GM19397 (cell line): Measurements from ENCODE around the gene RNF32.

Source experiments
- ATAC-seq: cut with Tn5 transposase; IDR thresholded peaks from one replicate; pipeline ENCODE4 v1.9.1; 2021; ENCODE audit warnings: mild to moderate bottlenecking, moderate library complexity; ENCODE audit not compliant: unreplicated experiment

RNF32 gene

DNA sequence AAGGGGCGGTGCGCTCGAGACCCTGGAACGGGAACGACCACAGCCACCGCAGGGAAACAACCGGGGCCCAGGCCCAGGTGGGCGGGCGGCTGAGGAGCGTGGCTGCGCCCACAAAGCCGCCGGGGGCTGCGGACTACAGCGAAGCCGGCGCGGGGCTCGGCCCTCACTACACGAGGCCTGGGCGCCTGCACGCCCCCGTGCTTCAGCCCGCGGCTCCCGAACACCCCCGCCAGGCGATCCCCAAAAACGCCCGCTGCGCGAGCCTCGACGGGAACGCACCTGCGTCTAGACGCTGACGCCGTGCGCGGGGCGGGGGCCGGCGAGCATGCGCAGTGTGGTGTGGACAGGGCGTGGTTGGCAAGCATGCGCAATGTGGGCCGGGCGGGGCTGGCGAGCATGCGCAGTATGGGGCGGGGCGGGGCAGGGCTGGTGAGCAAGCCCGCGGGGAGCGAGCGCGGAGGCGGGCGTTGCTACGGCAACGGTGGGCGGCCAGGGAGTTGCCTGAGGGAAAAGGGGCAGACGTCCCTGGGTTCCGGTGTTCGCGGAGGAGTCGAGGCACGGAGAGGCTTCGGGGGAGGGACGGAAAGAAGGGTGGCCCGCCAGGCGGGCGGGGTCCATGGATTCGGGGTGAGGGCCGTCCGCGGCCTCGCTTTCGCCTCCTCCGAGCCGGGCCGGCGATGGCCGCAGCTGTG is at the start of gene RNF32:
Gene RNF32 (plus strand): TSS at position 518 of the 692 bp plus-strand sequence. CDS start 3,104 bp downstream, outside the sequence.
- peak; percentile 86 for ATAC-seq

DNA sequence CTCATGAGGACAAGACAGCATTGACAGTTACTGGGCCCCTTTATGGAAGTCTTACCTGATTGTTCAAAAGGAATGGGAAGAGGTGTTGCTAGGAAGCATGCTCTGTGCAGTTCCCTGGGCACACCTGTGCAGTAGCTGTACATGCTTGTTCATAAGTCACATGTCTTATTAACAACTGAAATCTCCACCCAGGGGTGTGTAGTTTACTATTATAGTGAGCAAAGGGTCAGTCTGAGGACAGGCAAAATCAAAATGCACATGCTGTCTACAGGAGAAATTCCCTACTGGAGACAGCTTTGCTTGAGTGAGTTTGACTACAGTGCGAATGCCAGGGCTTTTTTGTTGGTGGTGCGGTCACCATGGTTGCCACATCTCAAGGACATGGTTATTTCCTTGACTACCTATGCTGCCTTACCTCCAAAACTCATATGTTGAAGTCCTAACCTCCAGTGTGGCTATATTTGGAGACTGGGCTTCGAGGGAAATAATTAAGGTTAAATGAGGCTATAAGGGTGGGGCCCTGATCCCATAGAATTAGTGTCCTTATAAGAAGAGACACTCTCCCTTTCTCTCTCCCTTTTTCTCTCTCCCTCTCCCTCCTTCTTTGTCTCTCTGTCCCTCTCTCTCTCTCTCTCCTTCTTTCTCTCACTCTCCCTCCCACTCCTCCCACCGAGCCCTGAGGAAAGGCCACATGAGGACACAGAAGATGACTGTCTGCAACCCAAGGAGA is 48.3 kb upstream of the RNF32 start:
- no peak for ATAC-seq

- ATAC-seq = no peak
Observed at GRCh38 chr7:156594283-156595080, 46.1 kb upstream of the RNF32 start.

- no peak for ATAC-seq
Observed at GRCh38 chr7:156600496-156600895, 40.1 kb upstream of the RNF32 start.

GRCh38 chr7:156602283-156602682 is 38.3 kb upstream of the RNF32 start:
- no peak for ATAC-seq

DNA sequence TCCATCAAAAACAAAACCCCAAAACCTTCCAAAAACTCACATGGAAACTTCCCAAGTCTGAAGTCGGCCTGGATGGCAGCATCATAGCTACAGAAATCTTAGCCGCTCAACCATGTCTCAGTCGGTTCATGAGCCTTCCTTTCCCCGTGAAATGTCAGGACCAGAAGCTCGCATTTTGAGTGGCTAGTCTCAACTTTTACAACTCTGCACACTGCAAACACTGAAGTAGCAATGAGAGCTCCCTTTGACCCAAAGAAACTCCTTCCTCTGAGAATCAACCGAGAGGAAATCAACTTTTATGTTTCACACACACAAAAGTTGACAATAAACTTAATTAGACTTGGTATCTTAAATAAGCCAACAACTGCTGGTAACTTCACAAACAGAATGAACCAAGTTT is 37.6 kb upstream of the RNF32 start:
- ATAC-seq = no peak

- no peak for ATAC-seq
Observed at GRCh38 chr7:156603629-156604028, 36.9 kb upstream of the RNF32 start.

- no peak for ATAC-seq
Observed at GRCh38 chr7:156604311-156604710, 36.3 kb upstream of the RNF32 start.

DNA sequence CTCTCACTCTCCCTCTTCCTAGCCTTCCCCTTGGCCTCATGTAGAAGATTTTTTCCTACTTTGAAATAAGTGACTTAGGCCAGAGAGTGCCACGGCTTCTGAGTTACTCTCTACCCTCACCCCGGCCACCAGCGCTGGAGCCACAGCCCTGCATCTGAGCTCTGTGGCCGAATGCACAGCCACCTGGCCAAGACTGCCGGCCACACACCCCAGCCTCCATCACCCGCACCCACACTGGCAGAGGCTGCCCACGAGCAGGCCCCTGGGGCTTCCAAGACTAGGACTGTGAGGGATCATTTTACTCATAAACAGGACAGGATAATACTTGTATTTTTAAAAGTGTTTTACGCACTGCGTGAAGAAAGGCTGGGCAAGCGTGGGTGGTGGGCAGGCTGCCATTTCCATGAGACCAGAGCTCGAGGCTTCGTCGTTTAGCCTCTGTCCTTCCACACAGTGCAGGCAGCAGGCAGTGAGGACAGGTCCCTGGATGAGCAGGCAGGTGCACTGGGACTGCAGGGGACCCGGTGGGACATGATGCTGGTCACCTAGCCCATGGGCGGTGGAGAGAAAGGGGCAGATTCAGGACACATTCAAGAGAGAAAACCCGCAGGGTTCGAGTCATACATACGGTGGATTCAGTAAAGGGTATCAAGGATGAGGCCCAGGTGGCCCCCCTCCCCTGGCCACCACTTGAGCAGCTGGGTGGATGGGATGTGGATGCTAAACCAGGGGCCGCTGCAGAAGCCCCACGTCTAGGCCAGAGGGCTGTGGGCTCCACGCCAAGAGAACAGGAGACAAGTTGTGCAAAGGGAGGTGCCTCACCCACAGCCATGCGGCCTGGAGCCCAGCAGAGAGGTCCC is 35.5 kb upstream of the RNF32 start:
- no peak for ATAC-seq

DNA sequence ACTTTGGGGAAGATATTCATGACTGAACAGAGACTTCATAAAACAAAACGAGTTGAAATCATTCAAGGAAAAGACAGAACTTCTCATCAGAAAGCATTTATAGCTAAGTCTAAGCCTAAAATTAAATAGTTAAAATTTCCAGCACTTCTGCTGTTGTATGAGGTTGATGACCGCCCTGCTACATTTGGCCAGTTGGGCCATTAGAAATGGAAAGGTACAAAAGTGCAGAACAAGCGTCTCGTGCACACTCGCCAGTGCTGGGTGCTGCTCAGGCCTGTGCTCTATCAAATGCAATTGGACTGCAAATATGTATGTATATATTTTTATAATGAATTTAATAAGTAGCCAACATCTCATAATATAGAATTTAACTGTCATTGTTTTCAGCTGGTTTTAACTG is 34.4 kb upstream of the RNF32 start:
- no peak for ATAC-seq

DNA sequence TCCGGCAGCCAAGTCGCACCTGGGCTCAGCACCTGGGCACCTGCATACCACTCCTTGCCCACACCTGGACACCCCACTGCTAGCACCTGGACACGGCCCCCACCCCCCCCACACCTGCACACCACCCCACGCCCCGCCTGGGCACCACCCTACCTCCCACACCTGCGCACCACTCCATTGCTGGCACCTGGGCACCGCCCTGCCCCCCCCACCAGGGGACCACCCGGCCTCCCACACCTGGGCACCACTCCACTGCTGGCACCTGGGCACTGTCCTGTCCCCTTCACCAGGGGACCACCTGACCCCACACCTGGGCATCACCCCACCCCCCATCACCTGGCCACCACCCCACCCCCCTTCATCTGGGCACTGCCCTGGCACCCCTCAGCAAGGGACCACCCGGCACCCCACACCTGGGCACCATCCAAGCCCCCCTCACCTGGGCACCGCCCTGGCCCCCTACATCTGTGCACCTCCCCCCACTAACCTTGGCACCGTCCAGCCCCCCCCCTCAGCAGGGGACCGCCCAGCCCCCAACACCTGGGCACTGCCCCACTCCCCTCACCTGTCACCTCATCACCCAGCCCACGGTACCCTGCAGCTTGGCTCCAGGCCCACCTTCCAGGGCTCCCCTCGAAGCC is 33.8 kb upstream of the RNF32 start:
- ATAC-seq = no peak

DNA sequence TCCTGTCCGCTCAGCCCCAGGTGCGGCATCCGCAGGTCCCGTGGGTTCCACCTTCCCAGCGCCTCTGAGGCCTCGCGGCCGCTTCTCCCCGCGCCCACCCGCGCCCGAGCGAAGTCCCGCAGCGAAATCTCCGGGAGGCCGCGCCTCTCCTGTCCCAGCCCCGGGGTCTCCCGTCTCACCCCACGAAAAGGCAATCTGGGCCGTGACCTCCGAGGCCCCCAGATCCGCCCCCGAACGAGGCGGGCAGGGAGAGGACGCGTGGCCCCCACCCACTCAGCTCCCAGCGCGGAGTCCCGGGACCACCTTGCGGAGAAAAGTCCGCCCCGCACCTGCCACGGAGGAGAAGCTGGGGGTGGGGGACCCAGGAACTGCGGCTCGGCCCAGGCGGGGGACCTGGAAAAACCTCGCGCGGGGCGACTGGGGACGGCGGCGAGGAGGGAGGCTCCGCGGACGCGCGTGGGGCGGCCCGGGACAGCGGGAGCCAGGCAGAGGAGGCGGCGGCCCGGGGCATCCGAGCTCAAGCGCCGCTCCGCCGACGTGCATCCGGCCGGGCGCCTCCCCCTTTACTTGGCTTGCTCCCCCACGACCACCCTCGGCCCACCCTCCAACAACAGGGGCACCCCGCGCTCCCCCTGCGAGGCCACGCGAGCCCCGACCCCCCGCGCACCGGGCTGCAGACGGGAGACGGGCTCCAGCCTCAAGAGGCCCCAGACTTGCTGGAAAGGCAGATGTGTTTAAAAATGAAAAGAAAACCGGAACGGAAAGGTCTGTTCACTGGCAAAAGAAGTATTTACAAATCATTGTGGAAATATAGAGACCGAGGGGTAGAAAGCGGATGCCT is 33.0 kb upstream of the RNF32 start:
- ATAC-seq = no peak

DNA sequence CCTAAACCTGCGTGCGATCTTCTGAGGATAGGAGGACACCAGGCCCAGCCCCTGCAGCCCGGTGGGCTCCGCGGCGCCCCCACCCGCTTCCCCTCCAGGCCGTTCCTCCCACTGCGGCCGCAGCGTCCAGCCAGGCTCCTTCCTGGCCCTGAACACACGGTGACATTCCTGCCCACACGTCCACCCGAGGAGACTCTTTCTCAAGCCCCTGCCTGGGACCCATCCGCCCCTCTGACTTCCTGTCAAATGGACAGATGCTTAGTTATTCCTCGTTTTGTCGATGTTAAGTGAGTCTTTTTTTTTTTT is 32.4 kb upstream of the RNF32 start:
- ATAC-seq = no peak

GRCh38 chr7:156609010-156609877 is 31.3 kb upstream of the RNF32 start:
- ATAC-seq = no peak

DNA sequence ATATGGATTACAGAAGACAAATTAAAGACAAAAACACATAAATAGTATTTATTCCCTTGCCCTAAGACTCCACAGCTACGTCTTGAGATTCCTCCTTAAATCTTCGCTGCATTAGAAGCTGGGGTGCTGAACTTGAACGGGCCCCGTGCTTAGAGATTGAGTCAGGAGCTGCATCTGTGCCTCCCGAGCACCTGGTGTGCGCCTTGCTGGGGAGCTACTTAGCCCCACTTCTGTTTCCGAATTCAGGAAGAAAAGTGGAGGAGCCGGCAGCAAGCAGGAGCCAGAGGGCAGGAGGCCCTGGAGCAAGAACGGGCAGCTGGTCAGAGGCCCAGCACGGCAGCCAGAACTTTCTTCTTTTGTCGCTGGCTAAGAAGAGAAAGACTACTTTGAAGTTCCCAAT is 30.4 kb upstream of the RNF32 start:
- ATAC-seq = no peak

GRCh38 chr7:156610601-156611000 is 30.0 kb upstream of the RNF32 start:
- no peak for ATAC-seq

DNA sequence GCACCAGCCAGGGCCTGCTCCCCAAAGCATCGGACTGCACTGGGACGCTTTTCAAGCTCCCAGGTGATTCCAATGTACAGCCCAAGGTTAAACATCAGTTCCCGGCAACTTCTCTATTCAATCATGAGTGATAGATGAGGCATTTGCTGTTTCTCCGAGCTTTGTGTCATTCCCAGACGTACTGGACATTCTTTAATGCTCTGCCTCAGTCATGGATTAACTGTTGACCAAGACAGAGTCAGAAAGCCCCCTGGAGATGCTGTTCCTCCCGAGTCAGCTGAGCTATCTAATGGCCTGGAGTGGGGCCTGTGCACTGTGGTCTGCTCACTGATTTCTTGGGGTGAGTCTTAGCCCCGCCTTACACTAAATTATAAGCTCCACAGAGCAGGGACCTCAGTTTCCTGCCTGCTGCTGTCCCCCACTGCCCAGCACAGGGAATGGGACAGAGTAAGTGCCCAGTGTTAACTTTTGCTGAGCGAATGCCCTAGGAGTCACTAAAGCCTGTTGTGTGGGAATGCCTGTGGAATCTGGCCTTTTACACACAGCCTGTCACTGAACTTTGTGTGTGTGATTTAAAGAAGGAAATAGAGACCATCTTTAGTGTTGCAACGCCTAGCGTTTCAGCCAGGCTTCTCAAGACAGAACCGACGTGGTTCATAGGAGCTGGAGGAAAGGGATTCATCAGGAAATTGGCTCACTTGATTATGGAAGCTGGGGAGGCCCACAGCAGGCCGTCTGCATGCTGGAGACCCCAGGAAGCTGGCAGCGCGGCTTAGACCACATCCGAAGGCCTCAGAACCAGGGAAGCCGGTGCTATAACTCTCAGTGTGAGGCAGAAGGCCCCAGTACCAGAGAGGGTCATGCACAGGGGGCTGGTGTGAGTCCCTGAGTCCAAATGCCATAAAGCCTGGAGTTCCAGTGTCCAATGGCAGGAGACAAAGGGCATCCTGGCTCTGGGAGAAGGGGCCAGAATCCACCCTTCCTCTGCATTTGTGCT is 29.3 kb upstream of the RNF32 start:
- ATAC-seq = no peak
